Right lobe of liver (tissue), 6 donors: ENCODE results near the gene BUD23. TPM values are rescaled to one million over a fixed set of nuclear protein-coding genes. Genes with fewer than 3 reads are reported as not detected.
"Not testable (repeated sequence)": the region's sequence is repeated elsewhere in the genome, so short reads cannot be mapped to it uniquely, and the experiment has no call there.

Source experiments
- ATAC-seq, 4 donors: fragments of 200-7000 bp; cut with Tn5 transposase; one replicate each; pipeline ENCODE4 v1.9.1; 2020; ENCODE audit warnings: mild to moderate bottlenecking in 4 of 4, moderate library complexity in 4 of 4
- DNase-seq, 3 donors: peaks; one replicate each; pipeline ENCODE4 v3.0.0-alpha.2; 2020
- H3K27ac ChIP-seq, 3 donors: fragments of 200-600 bp; one replicate each; pipeline ENCODE4 v1.8.0; 2022
- H3K27me3 ChIP-seq, 2 donors: fragments of 200-600 bp; one replicate each; pipeline ENCODE4 v1.8.0; 2022
- H3K36me3 ChIP-seq, 4 donors: fragments of 200-600 bp; sonication (generic) in 1 of 4; one replicate each; pipeline versions ENCODE4 v1.5.1 to v1.8.0; 2017 to 2022; ENCODE audit warnings: control low read depth in 1 of 4
- H3K4me1 ChIP-seq, 4 donors: fragments of 200-600 bp; sonication (generic) in 1 of 4; one replicate each; pipeline versions ENCODE4 v1.5.1 to v1.8.0; 2017 to 2022; ENCODE audit warnings: control low read depth in 1 of 4
- H3K4me3 ChIP-seq, 3 donors: fragments of 200-600 bp; one replicate each; pipeline ENCODE4 v1.8.0; 2022
- H3K9me3 ChIP-seq, 4 donors: fragments of 200-600 bp; sonication (generic) in 1 of 4; one replicate each; pipeline versions ENCODE4 v1.5.1 to v1.8.0; 2017 to 2022; ENCODE audit warnings: control low read depth in 1 of 4
- CTCF ChIP-seq, 4 donors: fragments of 200-600 bp in 3 of 4; fragments of 450-650 bp in 1 of 4; IDR thresholded peaks; one replicate each; pipeline versions ENCODE4 v1.5.1 to v1.8.0; 2016 to 2022; ENCODE audit warnings: antibody characterized with exemption in 4 of 4, mild to moderate bottlenecking in 2 of 4
- POLR2A ChIP-seq: fragments of 450-650 bp; IDR thresholded peaks from one replicate; pipeline ENCODE4 v1.6.1; 2017; ENCODE audit warnings: antibody characterized with exemption, mild to moderate bottlenecking
- WGBS: methylation state at CpG from one replicate; pipeline ENCODE4 v1.1.6; 2018; ENCODE audit warnings: low coverage, low lambda C conversion rate; ENCODE audit not compliant: insufficient coverage; ENCODE audit errors: missing lambda C conversion rate; 5-methylcytosine and 5-hydroxymethylcytosine counted together
- intact Hi-C, 2 donors: fragments of 100-400 bp; cut with DNase I; formaldehyde crosslinking; loops; one replicate each; pipeline versions ENCODE4 v1.11.2 to v1.14.1; 2022
- total RNA-seq, 6 experiments: library from RNA; depleted of rRNA in 2 of 6; stranded (reverse); fragments of >200 nt in 2 of 6; fragmentation: NEBNext Ultra II Directional in 3 of 6; extraction: Animal tissue kit (Norgen Biotek cat#: 25700) in 3 of 6; gene quantifications; one replicate each; pipeline versions ENCODE4 v1.1.0 to v1.2.4, GENCODE V29; 2016 to 2023
- donor health status: DM: no; HTN: yes; CAD: no.
- donor health status: DM: no; HTN: no; CAD: no.
- donor health status: DM: no; HTN: no; CAD: no.
- donor health status: DM: no; HTN: yes; CAD: no.
- donor health status: DM: no; HTN: yes; CAD: no.

The BUD23 gene
- total RNA-seq, 6 experiments from 2014 or later, result 24.1 to 35.0 (median 29.2) TPM

- DNase-seq, result peak; percentile 75 to 80 (median 79)
- H3K9me3 ChIP-seq, result no peaks in the 10 kb centered on the region
- 5% methylated on average over 16 of the region's 96 CpGs for WGBS
- H3K4me1 ChIP-seq, result peaks cover 0 to 10% (median 4%) of the 10 kb centered on the region in 4 donors
- no peaks in the 10 kb centered on the region for H3K27me3 ChIP-seq
- peak within 1 kb of the TSS; percentile 71 to 90 (median 73) for H3K4me3 ChIP-seq
- intact Hi-C loops, result no loop called here
- peak; percentile 73 to 79 (median 76) for ATAC-seq
- no peak within 1 kb of the TSS for H3K27ac ChIP-seq
- H3K36me3 ChIP-seq, result no peaks in the 10 kb centered on the region
- TF ChIP-seq POLR2A (peak; percentile 33), CTCF (IDR thresholded peaks at IDR 0.05) (no peak)
These were observed 35.8 kb downstream of the BUD23 start, which contains the start of gene STX1A for GRCh38 chr7:73718905-73719805. Gene STX1A (minus strand): TSS chr7:73719669. CDS start chr7:73719631, 38 bp downstream.

- H3K27ac ChIP-seq, result no peak overlapping the region
- no peak for DNase-seq
- H3K4me3 ChIP-seq, result peak overlapping the region; percentile 21 to 90 (median 33)
- TF ChIP-seq POLR2A (no peak), CTCF (IDR thresholded peaks at IDR 0.05) (no peak)
- no peaks in the 10 kb centered on the region for H3K27me3 ChIP-seq
- 36% methylated on average over 5 of the region's 16 CpGs for WGBS
- H3K9me3 ChIP-seq, result no peaks in the 10 kb centered on the region
- H3K36me3 ChIP-seq, result no peaks in the 10 kb centered on the region
- intact Hi-C loops, result loop anchor here in 1 of 2 donors (10.0 kb wide), 2 partner anchors 45 to 95 kb away; partner anchors contain the start of gene MLXIPL
- peaks cover 0 to 10% (median 4%) of the 10 kb centered on the region in 4 donors for H3K4me1 ChIP-seq
- peak in 3 of 4 donors; percentile 2 to 35 (median 30) for ATAC-seq
These were observed 36.4 kb downstream of the BUD23 start for GRCh38 chr7:73719806-73720169.

GRCh38 chr7:73720443-73720842 lies 37.0 kb downstream of the BUD23 start:
- 87% methylated on average over 6 of the region's 9 CpGs for WGBS
- not testable (repeated sequence) for H3K36me3 ChIP-seq, DNase-seq, H3K9me3 ChIP-seq, ATAC-seq, H3K4me3 ChIP-seq, H3K27ac ChIP-seq, H3K27me3 ChIP-seq
- peaks cover 0 to 10% (median 4%) of the 10 kb centered on the region in 4 donors for H3K4me1 ChIP-seq
- intact Hi-C loops, result loop anchor here in 1 of 2 donors (10.0 kb wide), 2 partner anchors 46 to 96 kb away; partner anchors contain the start of gene MLXIPL

- Histone ChIP-seq H3K36me3 (no peaks in the 10 kb centered on the region), H3K4me1 (peaks cover 0 to 10% (median 4%) of the 10 kb centered on the region in 4 donors), H3K4me3 (no peak overlapping the region), H3K27me3 (no peaks in the 10 kb centered on the region), H3K9me3 (no peaks in the 10 kb centered on the region), H3K27ac (no peak overlapping the region)
- peak; percentile 80 to 84 (median 80) for ATAC-seq
- WGBS, result 33% methylated on average over 1 of the region's 3 CpGs
- peak; percentile 87 to 96 (median 92) for DNase-seq
- intact Hi-C loops, result loop anchor here in 1 of 2 donors (10.0 kb wide), 2 partner anchors 47 to 97 kb away; partner anchors contain the start of gene MLXIPL
- TF ChIP-seq CTCF (IDR thresholded peaks at IDR 0.05) (no peak), POLR2A (no peak)
These were observed 38.0 kb downstream of the BUD23 start for GRCh38 chr7:73721377-73721817.

- not testable (repeated sequence) for H3K36me3 ChIP-seq, H3K4me3 ChIP-seq, H3K27ac ChIP-seq, H3K9me3 ChIP-seq, H3K27me3 ChIP-seq, DNase-seq, ATAC-seq
- intact Hi-C loops, result loop anchor here in 1 of 2 donors (10.0 kb wide), 2 partner anchors 47 to 97 kb away; partner anchors contain the start of gene MLXIPL
- peaks cover 0 to 10% (median 4%) of the 10 kb centered on the region in 4 donors for H3K4me1 ChIP-seq
- WGBS, result 45% methylated on average over 4 of the region's 4 CpGs
These were observed 38.8 kb downstream of the BUD23 start for GRCh38 chr7:73722182-73722581.
